GM19035 (cell line): ENCODE results near the gene DEFB132.

Experiments used
- ATAC-seq: cut with Tn5 transposase; IDR thresholded peaks from one replicate; pipeline ENCODE4 v1.9.1; 2021; ENCODE audit not compliant: unreplicated experiment

The DEFB132 gene

DNA sequence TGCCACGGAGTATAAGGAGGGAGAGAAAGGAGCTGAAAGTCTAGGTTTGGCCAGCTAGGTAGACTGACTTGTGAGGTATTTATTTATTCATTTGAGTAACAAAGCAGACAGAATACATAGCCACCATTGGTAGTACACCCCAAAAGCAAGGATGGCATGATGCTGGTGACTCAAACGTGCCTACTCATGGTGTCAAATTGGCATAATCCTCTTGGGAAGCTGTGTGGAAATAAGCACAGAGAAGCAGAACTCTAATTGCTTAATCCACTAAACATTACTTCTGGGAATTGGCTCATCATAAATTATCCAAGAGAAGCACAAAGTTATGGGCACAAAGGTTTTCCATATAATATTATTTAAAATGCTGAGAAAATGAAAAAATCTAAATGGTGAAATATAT, 2.5 kb downstream of the DEFB132 start:
- ATAC-seq: no peak

- no peak for ATAC-seq
Observed at GRCh38 chr20:263701-264100, 6.2 kb downstream of the DEFB132 start.

DNA sequence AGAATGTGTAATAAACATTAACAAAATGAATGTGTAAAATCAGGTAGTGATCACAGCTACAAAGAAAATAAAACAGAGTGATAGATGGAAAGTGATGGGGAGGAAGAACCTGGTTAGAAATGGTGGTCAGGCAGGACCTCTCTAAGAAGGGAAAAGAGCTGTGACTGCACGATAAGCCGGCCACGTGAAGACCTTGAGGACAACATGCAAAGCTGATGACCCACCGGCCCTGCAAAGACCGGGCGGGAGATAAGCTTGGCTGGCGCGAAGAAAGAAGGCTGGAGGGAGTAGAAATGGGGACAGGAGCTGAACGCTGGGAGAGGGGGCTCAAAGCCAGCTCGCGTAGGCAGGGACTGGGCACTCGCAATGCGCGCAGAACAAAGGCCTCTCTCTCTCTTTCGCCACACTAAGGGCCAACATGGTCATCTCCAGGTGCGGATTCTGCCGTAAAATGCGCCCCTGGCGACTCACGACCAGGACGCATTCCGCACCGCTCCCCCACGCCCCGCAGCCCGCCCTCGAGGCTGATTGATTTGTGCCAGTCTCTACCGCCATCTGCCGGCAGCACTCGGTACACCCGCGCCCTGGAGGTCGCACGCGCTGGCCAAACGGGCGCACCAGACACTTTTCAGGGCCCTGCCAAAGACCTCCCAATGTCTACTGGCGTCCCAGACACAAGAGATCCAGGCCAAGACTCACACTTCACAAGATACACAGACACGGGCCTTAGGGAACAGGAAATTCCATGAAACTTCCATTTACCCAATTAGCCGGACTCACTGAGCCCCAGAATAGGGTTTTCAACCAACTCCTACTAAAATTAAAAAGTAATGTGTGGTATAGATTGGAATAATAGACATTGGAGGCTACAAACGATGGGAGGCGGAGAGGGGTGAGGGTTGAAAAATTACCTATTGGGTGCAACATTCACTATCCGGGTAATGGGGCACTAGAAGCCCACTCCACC, 9.4 kb downstream of the DEFB132 start:
- peak; percentile 88 for ATAC-seq

DNA sequence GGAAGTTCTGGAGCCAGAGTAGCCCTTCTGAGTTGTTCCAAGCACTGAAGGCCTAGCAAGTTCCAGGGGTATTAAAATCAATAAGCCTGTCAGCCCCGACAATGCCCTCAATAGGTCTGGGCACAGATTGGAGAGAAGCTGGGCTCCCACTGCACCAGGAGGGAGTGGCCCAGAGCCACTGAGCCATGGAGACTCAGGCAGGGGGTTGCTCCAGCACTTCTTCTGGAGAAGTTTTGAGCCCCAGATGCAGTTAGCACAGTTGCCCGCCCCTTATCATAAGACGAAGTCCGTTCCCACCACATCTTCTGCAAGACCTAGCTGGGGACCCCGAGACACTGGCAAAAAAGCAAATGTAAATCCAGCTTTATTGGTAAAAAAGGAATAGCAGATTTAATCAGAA, 13.0 kb downstream of the DEFB132 start:
- no peak for ATAC-seq

DNA sequence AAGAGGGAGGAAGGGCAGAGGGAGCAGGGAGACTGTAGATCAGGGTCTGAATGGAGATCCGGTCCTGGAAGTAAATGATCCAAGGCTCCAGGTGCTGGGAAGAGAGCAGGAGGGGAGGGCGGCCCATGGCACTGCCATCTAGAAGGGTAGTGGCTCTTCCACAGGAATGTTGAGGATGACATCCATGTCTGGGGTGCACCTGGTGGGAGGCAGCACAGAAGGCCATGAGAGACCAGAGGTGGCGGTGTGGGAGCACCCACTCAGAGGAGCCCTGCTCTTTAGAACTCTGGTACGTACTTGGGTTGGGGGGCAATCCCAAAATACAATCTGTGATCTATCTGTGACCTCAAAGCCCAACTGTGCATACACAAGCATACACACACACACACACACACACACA, 13.5 kb downstream of the DEFB132 start:
- ATAC-seq: no peak

- ATAC-seq: no peak
Observed at GRCh38 chr20:271528-271927, 14.0 kb downstream of the DEFB132 start.

GRCh38 chr20:272718-273117, 15.2 kb downstream of the DEFB132 start:
- ATAC-seq: no peak

DNA sequence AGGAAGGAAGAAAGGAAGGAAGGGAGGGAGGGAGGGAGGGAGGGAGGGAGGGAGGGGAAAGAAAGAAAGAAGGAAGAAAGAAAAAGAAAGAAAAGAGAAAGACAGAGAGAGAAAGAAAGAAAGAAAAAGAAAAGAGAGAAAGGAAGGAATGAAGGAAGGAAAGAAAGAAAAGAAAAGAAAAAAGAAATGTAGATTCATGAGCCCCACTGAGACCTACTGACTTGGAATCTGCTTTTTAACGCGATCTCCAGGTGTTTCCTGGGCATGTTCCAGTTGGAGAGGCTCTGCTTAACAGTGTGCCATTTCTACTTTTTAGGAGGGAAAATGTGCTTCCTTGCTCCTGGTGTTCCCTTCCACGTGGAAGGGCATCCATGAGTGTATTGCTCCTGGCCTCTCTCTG, 16.4 kb downstream of the DEFB132 start:
- no peak for ATAC-seq

DNA sequence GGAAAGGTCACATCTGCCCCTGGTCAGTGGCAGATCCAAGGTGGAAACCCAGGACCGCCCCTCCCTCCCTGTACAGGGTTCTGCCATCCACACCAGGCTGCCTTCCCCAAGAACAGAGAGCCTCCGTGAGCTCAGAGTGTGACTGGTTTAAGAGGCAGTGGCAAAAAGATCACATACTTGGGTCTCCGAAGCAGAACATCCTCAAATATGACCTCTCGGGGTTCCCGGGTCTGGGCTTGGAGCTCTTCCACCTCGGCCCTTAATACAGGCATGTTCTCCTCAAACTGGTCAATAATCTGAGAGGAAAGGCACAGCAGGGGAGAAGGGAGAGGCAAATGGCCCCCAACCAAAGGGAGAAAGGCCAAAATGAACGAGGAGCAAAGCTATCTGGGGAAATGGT, 18.3 kb downstream of the DEFB132 start:
- no peak for ATAC-seq

GRCh38 chr20:276620-277495, 19.3 kb downstream of the DEFB132 start:
- ATAC-seq: no peak

GRCh38 chr20:277496-277781, 19.9 kb downstream of the DEFB132 start:
- no peak for ATAC-seq

DNA sequence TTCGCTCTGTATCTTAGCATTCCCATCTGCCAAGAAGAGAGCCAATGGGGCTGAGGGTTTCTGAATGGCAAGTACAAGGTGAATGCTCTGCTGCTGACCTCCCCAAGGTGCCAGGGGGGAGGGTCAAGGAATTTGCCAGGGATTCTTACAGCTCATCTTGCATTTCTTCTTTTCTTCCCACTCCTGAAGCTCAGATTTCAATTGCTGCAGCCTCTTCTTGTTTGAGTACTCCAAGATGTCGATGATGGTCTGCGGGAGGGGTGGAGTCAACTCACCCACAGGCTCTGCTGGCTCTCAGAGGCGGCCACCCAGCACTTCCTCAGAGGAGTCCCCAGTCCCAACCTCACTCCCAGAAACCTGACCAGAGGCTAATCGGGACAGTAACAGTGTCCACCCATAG, 20.7 kb downstream of the DEFB132 start:
- ATAC-seq: no peak

GRCh38 chr20:278607-279571, 21.4 kb downstream of the DEFB132 start:
- no peak for ATAC-seq

GRCh38 chr20:284172-284571, 26.6 kb downstream of the DEFB132 start:
- no peak for ATAC-seq

GRCh38 chr20:286508-286907, 29.0 kb downstream of the DEFB132 start:
- ATAC-seq: no peak

- ATAC-seq: no peak
Observed at GRCh38 chr20:288956-289692, 31.6 kb downstream of the DEFB132 start.

DNA sequence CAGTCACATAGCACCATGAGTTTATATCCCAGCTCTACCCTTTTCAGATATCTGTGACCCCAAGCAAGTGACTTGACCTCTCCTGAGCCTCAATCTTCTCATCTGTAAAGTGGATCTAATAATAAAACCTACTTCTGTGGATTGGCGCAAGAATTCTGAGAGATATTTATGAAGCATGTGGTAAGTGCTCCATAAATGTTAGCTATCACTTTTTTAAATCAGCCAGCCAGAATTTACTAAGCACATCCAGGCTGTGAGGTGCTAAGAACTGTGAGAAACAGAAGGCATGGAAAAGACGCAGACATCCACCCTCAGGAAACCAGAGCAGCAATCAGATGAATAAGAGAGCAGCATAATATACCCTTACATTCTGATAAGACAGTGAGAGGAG, 32.2 kb downstream of the DEFB132 start:
- no peak for ATAC-seq

DNA sequence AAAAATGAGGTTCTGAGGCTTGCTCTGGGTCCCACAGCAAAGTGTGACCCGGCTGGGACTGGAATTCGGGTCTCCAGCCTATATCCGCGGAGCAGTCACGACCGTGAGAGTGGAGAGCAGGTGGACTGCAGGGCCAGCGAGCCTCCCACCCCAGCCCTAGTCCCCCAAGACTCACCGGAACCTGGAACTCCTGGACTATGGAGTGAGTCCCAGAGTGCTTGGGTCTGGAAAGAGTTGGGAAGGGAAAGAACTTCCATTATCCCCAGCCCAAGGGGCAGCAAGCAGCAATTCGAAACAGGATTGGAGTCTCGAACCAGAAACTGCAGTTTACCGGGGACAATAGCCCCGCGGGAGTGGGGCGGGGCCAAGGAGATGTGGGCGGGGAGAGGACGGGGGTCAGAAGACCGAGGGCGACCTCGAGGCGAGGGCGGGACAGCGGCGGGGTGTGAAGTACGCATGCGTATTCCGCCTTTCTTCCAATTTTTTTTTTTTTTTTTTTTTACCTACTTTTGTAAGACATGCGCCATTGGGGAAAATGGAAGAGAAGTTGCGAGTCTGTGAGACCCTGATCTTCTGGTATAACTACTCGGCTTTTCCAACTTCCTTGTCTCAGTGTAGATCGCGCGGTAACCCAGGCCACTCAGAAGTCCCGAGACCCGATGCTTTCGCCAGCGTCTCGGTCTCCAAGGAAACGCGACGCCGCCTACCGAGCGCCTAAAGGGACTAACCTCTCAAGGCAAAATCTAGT, 32.7 kb downstream of the DEFB132 start, which contains the start of gene C20orf96:
Gene C20orf96, minus strand, starts transcription at position 667 of the 748 bp plus-strand sequence. Its CDS starts 140 bp downstream, at position 527.
- peak; percentile 83 for ATAC-seq

- ATAC-seq: no peak
Observed at GRCh38 chr20:294602-295001, 37.1 kb downstream of the DEFB132 start.
